HG02642 (cell line): ENCODE measurements around the gene IGHMBP2.

Experiments used
- ATAC-seq: cut with Tn5 transposase; IDR thresholded peaks from one replicate; pipeline ENCODE4 v1.9.1; 2021; ENCODE audit warnings: mild to moderate bottlenecking; ENCODE audit not compliant: unreplicated experiment, poor library complexity

Gene IGHMBP2

DNA sequence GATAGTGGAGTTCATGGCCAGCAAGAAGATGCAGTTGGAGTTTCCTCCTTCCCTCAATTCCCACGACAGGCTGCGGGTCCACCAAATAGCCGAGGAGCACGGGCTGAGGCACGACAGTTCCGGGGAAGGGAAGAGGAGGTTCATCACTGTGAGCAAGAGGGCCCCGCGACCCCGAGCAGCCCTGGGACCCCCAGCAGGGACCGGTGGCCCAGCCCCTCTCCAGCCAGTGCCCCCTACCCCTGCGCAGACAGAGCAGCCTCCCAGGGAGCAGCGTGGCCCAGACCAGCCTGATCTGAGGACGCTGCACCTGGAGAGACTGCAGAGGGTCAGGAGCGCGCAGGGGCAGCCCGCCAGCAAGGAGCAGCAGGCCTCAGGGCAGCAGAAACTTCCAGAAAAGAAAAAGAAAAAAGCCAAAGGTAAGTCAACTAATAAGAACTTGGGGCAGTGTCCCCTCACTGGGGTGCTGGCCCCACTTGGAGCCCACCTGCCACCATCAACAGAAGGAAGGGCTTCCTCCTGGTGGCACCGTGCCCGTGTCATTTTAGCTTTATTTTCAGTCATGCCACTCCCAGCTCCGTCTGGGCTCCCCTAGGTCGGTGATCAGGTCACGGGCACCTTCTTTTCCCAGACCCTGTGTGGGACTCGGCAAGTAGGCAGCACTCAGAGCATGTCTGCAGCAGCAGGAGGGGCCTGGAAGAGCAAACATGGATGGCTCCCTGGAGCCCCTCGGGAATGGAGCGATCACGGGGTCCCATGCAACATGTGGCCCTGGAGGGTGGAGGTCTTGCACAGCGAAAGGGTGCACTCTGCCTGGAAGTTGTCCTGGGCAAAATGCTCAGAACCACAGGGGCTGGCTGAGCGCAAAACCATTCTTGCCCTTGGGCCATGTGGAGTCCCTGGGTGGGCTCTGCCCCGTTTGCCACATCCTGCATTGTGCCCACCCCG, 33.3 kb downstream of the IGHMBP2 start:
- no peak for ATAC-seq

DNA sequence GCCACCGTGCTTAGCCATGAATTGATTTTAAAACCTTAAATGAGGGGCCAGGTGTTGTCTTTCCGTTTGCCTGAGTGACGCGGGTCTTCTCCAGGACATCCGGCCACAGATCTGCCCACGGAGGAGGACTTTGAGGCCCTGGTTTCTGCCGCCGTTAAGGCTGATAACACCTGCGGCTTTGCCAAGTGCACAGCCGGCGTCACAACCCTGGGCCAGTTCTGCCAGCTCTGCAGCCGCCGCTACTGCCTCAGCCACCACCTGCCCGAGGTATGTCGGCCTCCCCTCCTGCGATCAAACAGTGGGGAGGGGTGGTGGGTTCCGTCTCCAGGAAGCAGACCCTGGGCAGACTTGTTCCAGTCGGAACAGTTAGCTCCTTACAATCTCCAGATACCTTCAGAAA, 34.4 kb downstream of the IGHMBP2 start:
- ATAC-seq = no peak

DNA sequence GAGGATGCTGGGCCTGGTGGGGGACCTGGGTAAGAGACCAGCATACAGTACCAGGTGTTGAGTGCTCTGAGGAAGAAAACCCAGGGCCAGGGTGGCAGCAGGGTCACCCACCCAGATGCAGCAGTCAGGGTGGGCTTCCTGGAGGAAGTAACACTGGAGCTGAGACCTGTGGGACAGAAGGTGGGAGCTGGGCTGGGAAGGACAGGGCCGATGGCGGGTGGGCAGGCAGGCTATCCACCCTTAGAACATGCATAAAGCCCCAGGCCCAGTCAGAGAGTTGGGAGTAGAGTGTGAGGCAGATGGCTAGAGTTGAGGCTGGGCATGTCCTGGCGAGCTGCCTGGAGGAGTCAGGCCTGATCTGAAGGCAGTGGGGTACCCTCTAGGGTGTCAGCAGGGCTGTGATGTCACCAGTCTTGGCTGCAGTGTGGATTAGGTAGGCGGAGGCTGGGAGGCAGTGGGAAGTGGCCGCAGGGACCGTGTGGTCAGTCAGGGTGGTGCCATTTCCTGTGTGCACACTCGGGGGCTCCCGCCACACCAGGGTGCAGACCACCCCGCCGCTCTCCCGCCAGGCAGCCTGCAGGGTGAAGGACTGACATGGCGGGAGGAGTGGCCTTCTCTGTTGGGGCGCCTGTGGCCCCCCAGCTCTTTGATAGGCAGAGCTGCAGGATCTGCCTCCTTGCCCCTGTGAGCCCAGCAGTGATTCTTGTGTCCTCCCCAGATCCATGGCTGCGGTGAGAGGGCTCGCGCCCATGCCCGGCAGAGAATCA, 35.3 kb downstream of the IGHMBP2 start:
- ATAC-seq = no peak

DNA sequence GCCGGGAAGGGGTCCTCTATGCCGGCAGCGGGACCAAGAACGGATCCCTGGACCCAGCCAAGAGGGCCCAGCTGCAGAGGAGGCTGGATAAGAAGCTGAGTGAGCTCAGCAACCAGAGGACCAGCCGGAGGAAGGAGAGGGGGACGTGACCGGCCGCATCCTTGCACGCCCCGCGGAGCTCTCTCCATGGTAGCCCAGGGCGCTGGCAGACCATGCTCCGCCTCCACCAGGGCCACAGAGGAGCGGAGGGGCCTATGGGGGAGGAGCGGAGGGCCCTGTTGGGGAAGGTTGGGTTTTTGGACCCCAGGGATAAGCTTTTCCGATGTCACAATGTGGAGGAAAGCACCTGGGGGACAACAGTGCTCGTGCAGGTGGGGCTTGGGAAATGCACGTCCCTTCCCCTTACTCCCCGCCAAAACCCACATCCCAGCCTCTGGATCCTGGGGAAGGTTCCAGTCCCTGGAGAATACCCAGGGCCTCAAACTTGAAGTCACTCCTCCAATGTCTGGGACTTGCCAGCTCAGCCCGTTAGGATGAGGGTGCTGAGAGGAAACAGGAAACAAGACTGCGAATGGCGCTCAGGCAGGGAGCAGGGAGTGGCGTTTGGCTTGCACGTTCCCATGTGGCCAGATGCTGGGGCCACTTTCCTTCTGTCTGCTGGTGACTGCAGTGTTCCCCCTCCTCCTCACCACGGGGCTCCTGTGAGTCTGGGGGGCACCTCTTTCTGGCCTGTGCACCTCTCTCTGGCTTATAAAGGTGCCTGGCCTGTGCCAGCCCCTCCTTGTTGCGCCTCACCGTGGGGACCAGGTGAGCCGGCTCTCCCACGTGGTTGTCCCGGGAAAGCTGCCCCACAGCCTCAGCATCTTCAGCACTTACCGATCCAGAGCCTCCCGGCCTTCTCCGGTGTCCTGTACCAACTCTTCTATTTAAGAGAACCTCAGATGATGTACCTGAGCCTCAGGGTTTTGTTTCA, 36.2 kb downstream of the IGHMBP2 start:
- ATAC-seq = no peak

DNA sequence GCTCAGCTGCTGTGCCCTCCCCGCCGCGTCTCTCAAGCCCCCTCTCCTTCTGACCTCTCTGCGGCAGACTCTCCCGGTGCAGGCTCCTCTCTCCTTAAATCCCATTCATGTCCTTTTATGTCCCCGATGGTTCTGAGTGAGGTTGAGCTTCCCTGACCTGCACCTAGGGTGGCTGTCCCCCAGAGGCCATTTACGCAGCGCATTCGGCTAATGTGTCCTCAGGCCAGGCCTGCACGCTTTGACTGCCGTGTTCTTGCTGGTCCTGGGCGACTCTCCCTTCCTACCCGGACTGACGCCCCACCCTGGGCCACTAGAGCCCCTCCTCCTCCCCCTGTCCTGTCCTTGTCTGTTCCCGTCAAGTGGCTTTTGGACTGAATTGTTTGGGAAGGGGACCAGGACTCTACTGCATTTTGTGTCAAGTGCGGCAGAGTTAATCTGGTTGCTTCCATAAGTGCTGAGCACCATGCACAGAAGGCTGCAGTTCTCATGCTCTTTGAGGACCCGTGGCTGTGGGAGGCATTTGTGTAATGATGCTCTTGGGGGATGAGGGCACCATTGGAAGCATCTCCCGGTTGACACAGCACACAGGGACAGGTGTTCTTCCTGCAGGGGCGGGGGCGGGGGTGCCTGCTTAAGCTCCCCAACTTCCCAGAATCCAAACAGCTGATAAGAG, 37.1 kb downstream of the IGHMBP2 start:
- no peak for ATAC-seq

DNA sequence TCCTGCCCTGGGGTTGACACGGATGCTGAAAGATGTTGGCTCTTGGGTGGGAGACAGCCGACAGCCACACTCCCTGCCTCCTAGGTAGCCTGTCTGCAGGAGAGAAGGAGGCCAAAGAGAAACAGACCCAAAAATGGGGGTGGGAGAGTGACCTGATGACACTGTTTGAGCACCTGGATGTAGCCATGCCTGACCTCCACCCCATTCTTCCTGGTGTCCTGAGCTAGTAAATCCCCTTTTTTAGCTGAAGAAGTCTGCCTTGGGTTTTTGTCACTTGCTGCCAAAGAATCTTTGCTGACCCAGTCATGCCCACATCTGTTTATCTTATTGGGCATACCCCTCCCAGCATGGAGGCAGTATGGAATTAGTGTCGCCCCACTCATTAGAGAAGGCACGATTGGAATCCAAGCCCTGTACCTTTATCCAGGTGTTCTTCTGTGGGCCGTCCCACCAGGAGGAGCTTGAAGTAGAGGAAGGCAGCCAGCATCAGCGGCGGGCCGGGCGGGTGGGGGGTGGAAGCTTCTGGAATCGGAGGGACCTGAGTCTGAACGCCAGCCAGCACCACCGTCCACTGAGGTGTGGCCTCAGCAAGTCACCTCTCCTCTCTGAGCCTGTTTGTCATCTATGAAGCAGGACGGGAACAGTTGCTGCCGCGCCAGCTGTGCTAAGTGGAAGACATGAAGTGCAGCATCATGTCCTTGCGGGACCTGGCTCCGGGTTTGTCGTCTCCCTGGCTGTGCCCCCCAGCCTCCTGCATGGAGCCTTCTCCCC, 37.8 kb downstream of the IGHMBP2 start:
- ATAC-seq = no peak

DNA sequence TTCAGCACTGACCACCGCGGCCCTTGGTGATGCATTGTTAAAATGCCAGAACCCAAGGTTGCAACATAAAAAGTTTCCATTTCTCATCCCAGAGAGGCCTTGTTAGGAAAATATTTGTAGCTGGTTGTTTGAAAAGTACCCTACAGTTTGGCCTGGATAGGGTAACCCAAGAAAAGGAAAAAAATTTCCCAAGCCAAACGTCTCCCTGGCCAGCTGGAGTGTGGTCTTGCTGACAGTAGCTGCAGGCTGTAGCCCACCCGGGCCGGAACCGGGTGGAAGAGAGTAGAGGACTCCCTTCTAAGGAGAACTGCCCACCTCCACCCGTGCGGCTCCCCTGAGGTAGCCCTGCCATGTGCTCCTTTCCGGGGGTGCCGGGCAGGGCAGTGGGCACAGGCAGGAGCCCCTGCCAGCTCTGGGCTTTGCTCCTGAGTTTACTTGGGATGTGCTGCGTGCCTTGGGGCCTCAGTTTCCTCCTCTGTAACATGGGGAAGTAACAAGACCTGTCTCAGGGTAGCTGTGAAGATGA, 38.5 kb downstream of the IGHMBP2 start:
- no peak for ATAC-seq

DNA sequence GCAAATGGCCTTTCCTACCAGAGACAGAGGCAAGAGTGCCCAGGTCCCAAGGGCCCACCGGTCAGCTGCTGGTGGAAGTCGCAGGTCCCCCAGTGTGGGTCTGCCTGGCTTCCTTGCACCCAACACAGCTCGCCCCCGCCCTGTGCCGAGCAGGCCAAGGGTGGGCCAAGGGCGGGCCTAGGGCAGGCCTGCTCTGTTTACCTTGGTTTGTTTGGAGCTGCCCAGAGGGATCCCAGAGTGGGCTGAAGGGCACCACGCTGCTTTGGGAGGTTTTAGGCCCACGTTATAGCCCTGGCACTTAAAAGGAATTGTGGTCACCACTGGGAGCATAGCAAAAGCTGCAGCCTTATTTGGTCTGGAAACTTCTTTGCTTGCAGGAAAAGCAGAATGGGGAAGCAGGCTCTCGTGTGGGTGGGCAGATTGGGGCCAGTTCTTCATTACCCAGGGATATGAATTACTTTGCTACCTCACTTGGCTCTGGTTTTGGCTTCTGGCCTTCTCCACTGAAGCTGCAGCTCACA, 39.1 kb downstream of the IGHMBP2 start:
- ATAC-seq = no peak

DNA sequence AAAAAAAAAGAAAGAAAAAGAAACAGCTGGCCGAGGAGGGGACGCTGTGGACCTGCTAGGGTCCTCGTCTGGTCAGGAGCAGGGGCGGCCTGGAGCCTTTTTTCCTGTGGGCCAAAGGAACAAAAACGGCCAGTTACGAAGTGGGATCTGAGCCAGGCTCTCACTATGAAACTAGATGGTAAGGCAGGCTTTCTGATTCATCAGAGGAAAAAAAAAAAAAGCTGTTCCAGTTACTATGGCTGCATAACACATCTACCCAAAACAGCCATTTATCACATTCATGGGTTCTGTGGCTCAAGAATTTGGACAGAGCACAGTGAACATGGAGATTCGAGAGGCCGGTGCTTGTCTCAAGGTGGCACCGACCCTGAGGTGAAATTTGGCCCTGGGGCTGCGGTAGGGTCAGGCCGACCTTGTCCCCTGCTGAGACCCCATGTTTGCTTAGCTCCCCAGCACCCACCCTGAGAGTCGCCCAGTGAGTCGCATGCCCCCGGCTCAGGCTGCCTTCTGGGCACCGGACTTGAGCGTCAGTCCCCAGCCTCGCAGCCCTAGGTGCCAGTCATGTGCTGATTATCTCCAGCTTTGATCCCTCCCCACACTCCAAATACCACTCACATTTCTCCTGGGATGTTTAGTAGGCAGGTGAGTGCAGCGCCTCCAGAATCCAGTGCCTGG, 42.9 kb downstream of the IGHMBP2 start:
- no peak for ATAC-seq

DNA sequence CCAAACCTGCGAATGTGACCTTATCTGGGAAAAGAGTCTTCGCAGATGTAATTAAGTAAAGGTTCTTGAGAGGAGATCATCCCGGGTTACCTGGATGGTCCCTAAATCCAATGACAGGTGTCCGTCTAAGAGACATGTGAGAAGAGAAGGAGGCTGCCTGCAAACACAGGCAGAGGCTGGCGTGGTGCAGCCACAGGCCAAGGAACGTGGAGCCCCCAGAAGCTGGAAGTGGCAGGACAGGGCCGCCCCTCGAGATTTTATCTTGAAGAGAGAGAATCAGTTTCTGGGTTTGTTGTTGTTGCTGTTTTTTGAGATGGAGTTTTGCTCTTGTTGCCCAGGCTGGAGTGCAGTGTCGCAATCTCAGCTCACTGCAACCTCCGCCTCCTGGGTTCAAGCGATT, 43.5 kb downstream of the IGHMBP2 start:
- no peak for ATAC-seq

DNA sequence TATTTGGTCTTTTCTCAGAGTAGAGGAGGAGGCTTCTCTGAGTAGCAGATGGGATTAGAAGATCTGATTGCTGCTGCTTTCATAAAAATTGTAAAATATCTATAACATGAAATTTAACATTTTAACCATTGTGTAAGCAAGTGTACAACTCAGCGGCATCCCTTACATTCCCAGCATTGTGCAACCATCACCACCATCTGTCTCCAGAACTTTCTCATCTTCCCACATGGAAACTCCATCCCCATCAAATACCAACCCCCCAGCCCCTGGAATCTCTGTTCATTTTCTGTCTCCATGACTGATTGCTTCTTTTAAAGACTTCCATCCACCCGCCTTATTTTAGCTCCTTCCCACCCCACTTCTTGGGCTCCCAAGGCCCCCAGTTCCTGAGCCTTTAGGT, 44.8 kb downstream of the IGHMBP2 start:
- ATAC-seq = no peak

DNA sequence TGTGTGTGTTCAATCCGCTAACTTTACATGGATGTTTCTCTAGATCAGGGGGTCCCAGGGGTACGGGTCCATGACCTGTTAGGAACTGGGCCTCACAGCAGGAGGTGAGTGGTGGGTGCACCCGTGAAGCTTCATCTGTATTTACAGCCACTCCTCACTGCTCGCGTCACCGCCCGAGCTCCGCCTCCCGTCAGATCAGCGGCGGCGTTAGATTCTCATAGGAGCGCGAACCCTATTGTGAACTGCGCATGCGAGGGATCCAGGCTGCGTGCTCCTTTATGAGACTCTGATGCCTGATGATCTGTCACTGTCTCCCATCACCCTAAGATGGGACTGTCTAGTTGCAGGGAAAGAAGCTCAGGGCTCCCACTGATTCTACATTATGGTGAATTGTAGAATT, 45.2 kb downstream of the IGHMBP2 start:
- ATAC-seq = no peak

DNA sequence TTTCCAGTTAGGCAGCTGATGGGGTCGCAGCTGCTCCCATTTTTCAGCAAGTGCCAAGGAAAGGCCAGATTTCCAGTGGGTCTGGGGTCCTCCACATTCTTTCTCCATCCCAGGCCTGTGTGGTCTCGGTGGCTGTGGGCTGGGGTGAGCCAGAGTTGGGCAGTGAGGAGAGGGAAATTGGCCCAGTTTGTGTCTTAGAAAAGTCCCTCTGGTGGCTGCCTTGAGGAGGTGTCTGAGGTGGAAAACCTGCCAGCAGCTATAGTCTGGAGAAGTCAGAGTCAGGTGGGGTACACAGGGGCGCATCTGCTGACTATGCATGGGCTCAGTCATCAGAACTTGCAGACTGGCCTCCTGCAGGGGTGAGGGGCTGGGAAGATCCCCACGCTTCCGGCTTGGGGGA, 46.6 kb downstream of the IGHMBP2 start:
- ATAC-seq = no peak

DNA sequence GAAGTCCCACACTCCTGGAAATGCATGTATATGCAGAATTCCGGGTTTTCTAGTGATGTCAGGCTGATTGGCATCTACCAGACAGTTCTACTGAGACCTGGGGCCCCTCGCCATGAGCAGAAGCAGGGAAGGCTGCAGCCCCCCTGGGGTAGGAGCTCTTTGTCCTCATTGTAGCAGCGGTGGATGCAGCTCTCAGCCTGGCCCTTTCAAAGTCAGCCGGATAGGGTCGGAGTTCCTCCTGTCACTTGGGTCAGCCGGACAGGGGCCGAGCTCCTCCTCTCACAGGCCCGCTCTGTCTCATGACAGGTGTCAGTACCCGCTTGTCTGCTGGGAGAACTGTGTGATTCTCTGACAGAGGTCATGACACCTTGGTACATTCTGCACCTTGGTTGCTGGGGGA, 47.1 kb downstream of the IGHMBP2 start:
- ATAC-seq = no peak

DNA sequence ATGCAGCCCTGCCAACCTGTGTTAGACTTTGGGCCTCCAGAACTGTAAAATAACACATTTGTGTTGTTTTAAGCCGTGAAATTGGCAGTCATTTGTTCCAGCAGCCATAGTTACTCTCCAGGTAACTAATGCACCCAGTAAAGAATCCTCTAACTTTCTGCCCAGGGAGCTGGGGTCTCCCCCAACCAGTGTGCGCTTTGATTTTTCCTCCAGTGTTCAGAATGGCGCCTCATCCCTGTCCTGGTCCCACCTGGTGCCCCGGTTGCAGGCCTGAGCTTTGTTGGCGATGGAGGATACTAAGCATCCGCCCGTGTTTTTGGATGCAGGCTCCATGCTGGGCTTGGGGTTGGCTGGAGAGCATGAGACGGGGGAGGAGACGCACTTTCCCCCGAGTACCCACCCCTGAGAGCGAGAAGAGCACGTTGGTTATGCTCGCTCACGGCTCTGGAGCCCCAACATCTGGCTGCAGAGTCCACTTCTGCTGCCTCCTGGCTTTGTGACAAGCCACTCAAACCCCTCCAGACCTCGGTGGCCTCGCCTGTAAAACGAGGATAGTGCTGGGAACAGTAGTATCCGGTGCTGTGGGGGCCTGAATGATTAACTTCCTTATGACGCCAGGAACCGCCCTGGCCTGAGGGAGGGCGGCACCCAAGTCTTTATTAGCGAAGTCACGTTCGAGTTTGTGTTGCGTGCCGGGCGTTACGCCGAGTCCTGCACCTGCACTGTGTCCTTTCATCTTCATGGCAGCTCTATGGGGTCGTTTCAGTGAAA, 51.3 kb downstream of the IGHMBP2 start:
- no peak for ATAC-seq

DNA sequence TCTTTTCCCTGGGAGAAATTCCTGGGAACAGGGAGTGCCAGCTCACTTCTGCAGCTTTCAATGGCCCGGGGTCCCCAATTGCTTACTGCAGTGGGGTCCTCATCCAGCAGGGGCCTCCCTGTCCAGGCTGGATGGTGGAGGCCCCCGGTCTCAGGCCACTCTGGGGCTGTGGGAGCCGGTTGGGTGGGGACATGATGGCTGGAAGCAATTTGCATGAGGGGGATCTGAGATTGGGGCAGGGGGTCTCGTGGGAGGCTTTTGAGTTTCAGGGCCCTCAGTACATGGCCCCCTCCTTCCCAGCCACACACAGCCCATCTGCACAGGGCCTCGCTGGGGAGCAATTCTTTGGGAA, 51.9 kb downstream of the IGHMBP2 start:
- no peak for ATAC-seq

DNA sequence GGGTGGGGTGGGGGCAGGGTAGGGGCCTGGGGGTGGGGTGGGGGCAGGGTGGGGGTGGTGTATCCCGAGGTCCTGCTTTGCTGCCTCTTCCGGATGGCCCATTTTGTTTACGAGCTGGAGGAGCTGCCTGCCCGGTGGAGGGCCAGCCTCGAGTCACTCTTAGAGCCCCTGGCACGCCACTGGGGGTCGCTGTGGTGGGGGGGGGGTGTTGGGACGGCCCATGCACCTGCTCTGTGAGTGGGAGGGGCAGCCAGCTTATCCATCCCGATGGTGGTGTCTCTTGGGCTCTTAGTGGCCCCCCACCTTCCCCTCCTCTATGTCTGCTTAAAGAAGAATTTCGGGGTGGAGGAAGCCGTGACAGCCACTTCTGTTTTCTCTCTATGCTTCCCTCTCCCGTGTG, 52.5 kb downstream of the IGHMBP2 start:
- ATAC-seq = no peak
